Inflammatory macrophage treated with lipopolysaccharide for 1 hour (primary cell): ENCODE data around the gene KMT2C.
"Not testable (repeated sequence)": the region's sequence is repeated elsewhere in the genome, so short reads cannot be mapped to it uniquely, and the experiment has no call there.

Source experiments
- DNase-seq, 2 donors: peaks; one replicate each; pipeline ENCODE4 v3.0.0-alpha.2; 2020 to 2022

Gene KMT2C

GRCh38 chr7:152435384-152436110, at the start of gene KMT2C:
KMT2C (minus strand) TSS chr7:152436003; CDS start chr7:152435786, 217 bp downstream.
- no peak for DNase-seq

GRCh38 chr7:152481082-152481481, 45.3 kb upstream of the KMT2C start:
- no peak for DNase-seq

GRCh38 chr7:152480664-152481063, 44.9 kb upstream of the KMT2C start:
- DNase-seq: no peak

GRCh38 chr7:152479595-152479994, 43.8 kb upstream of the KMT2C start:
- no peak for DNase-seq

GRCh38 chr7:152478140-152478539, 42.3 kb upstream of the KMT2C start:
- DNase-seq: no peak

- no peak for DNase-seq
These were observed 41.3 kb upstream of the KMT2C start for GRCh38 chr7:152477079-152477478.

GRCh38 chr7:152476551-152476950, 40.7 kb upstream of the KMT2C start:
- no peak for DNase-seq

- DNase-seq: not testable (repeated sequence)
These were observed 35.3 kb upstream of the KMT2C start for GRCh38 chr7:152471023-152471620.

- DNase-seq: peak; percentile 40 to 49
These were observed 34.6 kb upstream of the KMT2C start for GRCh38 chr7:152470251-152471022.

GRCh38 chr7:152469576-152469975, 33.8 kb upstream of the KMT2C start:
- not testable (repeated sequence) for DNase-seq

GRCh38 chr7:152467225-152467624, 31.4 kb upstream of the KMT2C start:
- DNase-seq: no peak

GRCh38 chr7:152465119-152465387, 29.2 kb upstream of the KMT2C start:
- no peak for DNase-seq

GRCh38 chr7:152464312-152465118, 28.7 kb upstream of the KMT2C start:
- peak; percentile 86 to 88 for DNase-seq

GRCh38 chr7:152463709-152464311, 28.0 kb upstream of the KMT2C start:
- DNase-seq: peak; percentile 100

- peak in 1 of 2 donors; percentile 25 for DNase-seq
These were observed 27.3 kb upstream of the KMT2C start for GRCh38 chr7:152462995-152463708.

- DNase-seq: peak; percentile 74 to 79
These were observed 24.0 kb upstream of the KMT2C start for GRCh38 chr7:152459724-152460251.

- no peak for DNase-seq
These were observed 15.6 kb upstream of the KMT2C start for GRCh38 chr7:152451356-152451755.

- DNase-seq: not testable (repeated sequence)
These were observed 9.7 kb upstream of the KMT2C start for GRCh38 chr7:152445386-152446008.

GRCh38 chr7:152443586-152443985, 7.8 kb upstream of the KMT2C start:
- no peak for DNase-seq

- DNase-seq: no peak
These were observed 6.6 kb upstream of the KMT2C start for GRCh38 chr7:152442330-152442835.

- DNase-seq: not testable (repeated sequence)
These were observed 6.0 kb upstream of the KMT2C start for GRCh38 chr7:152441810-152442209.
